ENCODE data around the gene IQSEC1. TPM values are rescaled to one million over a fixed set of nuclear protein-coding genes. Genes with fewer than 3 reads are reported as not detected.

The IQSEC1 gene
- total and polyA plus RNA-seq, 2 of the 8 experiments (the other 6 are each of a cell fraction or from before 2014, with no cell fraction given), result 6.8 to 28.8 TPM

GRCh38 chr3:12854565-12854964 is 218.7 kb downstream of the IQSEC1 start (continued):
- TF ChIP-seq CHD7 (IDR thresholded peaks at IDR 0.05; ENCODE audit: insufficient replicate concordance, low read length) (no peak), GTF2F1 (IDR thresholded peaks at IDR 0.05; ENCODE audit: borderline replicate concordance, low read depth, low read length) (no peak), ATF2 (IDR thresholded peaks at IDR 0.05; ENCODE audit: low read length) (no peak), JUND (IDR thresholded peaks at IDR 0.05; ENCODE audit: low read length) (no peak)
